Measurements from ENCODE around the gene NRL. TPM values are rescaled to one million over a fixed set of nuclear protein-coding genes. Genes with fewer than 3 reads are reported as not detected.

NRL gene
- total RNA-seq, 1 experiment from 2014 or later, result 0.87 TPM

DNA sequence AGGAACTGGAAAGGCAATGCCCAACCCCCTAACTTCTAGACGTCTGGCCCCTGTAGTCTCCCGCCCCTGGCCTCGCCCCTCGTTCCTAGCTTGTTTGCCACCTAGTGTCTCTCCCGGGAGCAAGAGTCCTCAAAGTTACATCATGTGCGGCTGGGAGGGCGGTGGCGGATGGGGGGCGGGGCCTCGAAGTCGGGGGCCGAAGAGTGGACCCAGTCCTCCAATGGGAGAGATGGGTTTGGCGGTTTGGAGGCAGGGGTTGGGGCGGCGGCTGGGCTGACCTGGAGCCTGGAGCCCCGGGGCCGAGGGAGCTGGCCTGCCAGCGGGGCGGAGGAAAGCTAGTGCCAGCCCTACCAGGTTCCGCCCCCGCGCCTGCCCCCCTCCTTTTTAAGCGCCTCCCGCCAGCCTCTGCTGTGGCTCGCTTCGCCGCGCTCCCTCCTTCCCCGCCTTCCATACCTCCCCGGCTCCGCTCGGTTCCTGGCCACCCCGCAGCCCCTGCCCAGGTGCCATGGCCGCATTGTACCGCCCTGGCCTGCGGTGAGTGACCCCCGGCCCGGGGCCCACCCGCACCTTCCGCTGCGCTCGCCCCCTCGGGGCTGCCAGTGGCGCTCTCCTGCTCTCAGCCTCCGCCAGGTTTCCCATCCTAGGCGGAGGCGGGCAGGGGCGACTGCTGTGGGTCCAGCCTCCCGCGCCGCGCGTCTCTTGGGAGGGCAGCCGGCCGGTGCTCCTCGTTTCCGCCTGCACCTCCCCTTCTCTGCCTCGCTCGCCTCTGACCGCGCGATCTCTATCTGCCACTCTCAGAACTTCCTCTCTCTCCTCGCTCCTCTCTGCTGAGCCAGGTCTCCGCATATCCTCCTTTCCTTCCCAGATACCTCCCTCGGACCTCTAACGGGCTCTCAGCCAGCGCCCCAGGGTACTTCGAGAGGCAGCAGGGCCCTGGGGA is 20.6 kb downstream of the NRL start, which contains the start of gene PCK2:
PCK2 (plus strand) TSS at position 411 of the 940 bp plus-strand sequence; CDS start at position 506, 95 bp downstream.
- Histone ChIP-seq H3K27me3 (ENCODE audit: control insufficient read depth, insufficient read depth, low read length) (no peaks in the 10 kb centered on the region; the same call in 1 of the 2 replicates), H3K36me3 (replicated peaks; ENCODE audit: control insufficient read depth, insufficient read depth, low read length) (peaks cover 24% of the 10 kb centered on the region), H3K4me3 (ENCODE audit: insufficient read depth, low read depth, low read length) (peak within 1 kb of the TSS; percentile 94)
- DNase-seq, result peak; percentile 100

DNA sequence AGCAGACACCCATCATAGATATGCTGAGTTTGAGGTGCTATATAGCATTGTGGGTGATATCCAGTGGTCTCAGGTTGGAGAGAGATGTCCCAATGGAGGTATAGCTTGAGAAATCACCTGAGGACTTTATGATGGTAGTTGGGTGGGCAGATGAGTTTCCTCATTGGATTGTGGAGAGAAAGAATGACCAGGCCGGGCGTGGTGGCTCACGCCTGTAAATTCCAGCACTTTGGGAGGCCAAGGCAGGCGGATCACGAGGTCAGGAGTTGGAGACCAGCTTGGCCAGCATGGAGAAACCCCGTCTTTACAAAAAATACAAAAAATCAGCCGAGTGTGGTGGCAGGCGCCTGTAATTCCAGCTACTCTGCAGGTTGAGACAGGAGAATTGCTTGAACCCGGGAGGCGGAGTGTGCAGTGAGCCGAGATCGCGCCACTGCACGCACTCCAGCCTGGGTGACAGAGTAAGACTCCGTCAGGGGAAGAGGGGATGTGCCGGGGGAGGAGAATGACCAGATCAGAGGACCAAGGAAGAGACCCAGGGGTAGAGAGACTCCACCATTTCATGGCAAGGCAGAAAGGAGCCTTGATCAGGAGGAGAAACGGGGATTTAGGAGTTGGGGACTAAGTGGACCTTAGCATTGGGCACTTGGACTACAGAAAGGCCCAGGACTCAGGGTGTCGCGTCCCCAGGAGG is 21.4 kb downstream of the NRL start:
- Histone ChIP-seq H3K4me3 (ENCODE audit: insufficient read depth, low read depth, low read length) (peak overlapping the region; percentile 22), H3K27me3 (ENCODE audit: control insufficient read depth, insufficient read depth, low read length) (no peaks in the 10 kb centered on the region; the same call in 1 of the 2 replicates), H3K36me3 (replicated peaks; ENCODE audit: control insufficient read depth, insufficient read depth, low read length) (peaks cover 16% of the 10 kb centered on the region)
- DNase-seq, result no peak

GRCh38 chr14:24092505-24093206 is 22.1 kb downstream of the NRL start:
- Histone ChIP-seq H3K4me3 (ENCODE audit: insufficient read depth, low read depth, low read length) (no peak overlapping the region), H3K36me3 (replicated peaks; ENCODE audit: control insufficient read depth, insufficient read depth, low read length) (peaks cover 11% of the 10 kb centered on the region), H3K27me3 (ENCODE audit: control insufficient read depth, insufficient read depth, low read length) (no peaks in the 10 kb centered on the region; the same call in 1 of the 2 replicates)
- DNase-seq, result no peak

DNA sequence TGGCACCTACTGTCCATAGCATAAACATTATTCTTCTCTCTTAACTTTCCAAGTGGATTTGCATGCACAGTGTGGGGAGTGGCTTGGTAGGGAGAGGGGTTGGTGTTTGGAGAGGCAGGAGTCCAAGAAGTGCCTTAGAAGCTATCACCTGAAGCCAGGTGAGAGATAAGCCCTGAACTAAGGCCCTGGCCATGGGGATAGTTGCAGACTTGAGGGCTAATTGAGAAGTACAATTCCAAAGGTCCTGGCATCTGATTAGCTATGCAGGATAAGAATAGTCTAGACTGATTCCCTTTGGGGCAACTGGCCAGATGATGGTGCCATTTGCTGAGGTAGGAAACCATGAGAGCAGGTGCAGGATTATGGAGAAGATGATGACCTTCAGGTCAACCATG is 22.6 kb downstream of the NRL start:
- H3K4me3 ChIP-seq (ENCODE audit: insufficient read depth, low read depth, low read length), result no peak overlapping the region
- DNase-seq, result no peak
- H3K27me3 ChIP-seq (ENCODE audit: control insufficient read depth, insufficient read depth, low read length), result no peaks in the 10 kb centered on the region; the same call in 1 of the 2 replicates
- peaks cover 11% of the 10 kb centered on the region for H3K36me3 ChIP-seq (replicated peaks; ENCODE audit: control insufficient read depth, insufficient read depth, low read length)

DNA sequence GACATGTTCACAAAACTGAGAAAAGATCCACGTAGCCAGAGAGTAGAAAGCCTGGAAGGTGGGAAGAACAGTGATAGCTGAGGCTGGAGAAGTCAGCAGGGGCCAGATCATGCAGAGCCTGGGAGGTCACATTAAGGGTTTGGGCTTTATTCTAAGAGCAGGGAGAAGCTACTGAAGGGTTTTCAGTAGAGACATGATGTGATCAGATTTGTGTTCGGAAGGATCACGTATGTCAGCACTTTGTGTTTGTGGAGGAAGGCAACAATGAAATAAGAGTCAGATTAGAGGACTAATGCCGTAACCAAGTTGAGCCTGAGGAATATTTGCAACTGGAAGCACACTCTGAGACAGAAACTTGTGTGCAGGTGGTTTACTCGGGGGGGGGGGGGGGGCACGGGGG is 24.9 kb downstream of the NRL start:
- DNase-seq, result no peak
- peaks cover 2% of the 10 kb centered on the region; the same call in 1 of the 2 replicates for H3K27me3 ChIP-seq (ENCODE audit: control insufficient read depth, insufficient read depth, low read length)
- no peak overlapping the region for H3K4me3 ChIP-seq (ENCODE audit: insufficient read depth, low read depth, low read length)
- no peaks in the 10 kb centered on the region for H3K36me3 ChIP-seq (replicated peaks; ENCODE audit: control insufficient read depth, insufficient read depth, low read length)

DNA sequence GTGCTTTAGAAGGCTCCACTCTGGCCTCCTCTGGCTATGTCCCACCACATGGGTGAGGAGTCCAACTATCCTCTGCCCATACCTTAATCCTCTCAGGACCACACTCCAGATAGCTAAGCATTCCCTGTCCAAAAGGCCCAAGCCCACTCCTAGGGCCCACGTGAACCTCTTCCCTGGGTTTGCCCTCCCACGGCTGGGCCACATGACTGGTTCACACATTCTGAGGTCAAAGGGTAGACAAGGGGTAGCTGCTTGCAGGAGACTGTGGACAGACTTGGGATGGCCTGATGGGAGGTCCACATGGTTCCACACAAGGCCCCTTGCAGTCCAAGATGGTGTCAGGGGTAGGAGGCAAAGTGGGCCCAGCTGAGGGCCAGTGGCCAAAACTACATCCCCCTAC is 26.7 kb downstream of the NRL start:
- no peak overlapping the region for H3K4me3 ChIP-seq (ENCODE audit: insufficient read depth, low read depth, low read length)
- no peaks in the 10 kb centered on the region for H3K36me3 ChIP-seq (replicated peaks; ENCODE audit: control insufficient read depth, insufficient read depth, low read length)
- peaks cover 2% of the 10 kb centered on the region; the same call in 1 of the 2 replicates for H3K27me3 ChIP-seq (ENCODE audit: control insufficient read depth, insufficient read depth, low read length)
- DNase-seq, result no peak

DNA sequence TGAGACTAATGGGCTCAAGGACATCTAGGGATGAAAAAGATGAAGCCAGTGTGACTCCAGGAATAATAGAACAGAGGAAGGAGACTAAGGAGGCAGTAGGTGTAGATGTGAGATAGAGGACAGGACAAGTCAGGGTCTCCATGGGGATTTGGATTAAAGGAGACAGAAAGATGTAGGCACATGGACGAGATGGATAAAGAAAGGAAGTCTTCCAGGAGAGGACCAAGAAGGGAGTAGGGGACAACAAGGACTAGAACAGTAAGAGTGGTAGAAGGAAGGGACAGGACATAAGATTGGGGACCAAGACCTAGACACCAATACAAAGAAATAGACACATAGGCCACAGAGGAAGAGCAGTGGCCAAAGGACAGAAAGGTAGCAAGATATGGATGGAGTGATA is 27.7 kb downstream of the NRL start:
- Histone ChIP-seq H3K36me3 (replicated peaks; ENCODE audit: control insufficient read depth, insufficient read depth, low read length) (no peaks in the 10 kb centered on the region), H3K4me3 (ENCODE audit: insufficient read depth, low read depth, low read length) (no peak overlapping the region), H3K27me3 (ENCODE audit: control insufficient read depth, insufficient read depth, low read length) (peaks cover 10% of the 10 kb centered on the region)
- no peak for DNase-seq

- Histone ChIP-seq H3K4me3 (ENCODE audit: insufficient read depth, low read depth, low read length) (no peak overlapping the region), H3K36me3 (replicated peaks; ENCODE audit: control insufficient read depth, insufficient read depth, low read length) (no peaks in the 10 kb centered on the region)
- no peak for DNase-seq
Measured at GRCh38 chr14:24086193-24086955, 28.4 kb downstream of the NRL start.

GRCh38 chr14:24085215-24085614 is 29.5 kb downstream of the NRL start:
- no peaks in the 10 kb centered on the region for H3K36me3 ChIP-seq (replicated peaks; ENCODE audit: control insufficient read depth, insufficient read depth, low read length)
- H3K4me3 ChIP-seq (ENCODE audit: insufficient read depth, low read depth, low read length), result no peak overlapping the region
- H3K27me3 ChIP-seq (ENCODE audit: control insufficient read depth, insufficient read depth, low read length), result peaks cover 19% of the 10 kb centered on the region
- no peak for DNase-seq

More at GRCh38 chr14:24086193-24086955, 28.4 kb downstream of the NRL start:
- H3K27me3 ChIP-seq (ENCODE audit: control insufficient read depth, insufficient read depth, low read length), result peaks cover 15% of the 10 kb centered on the region

- Histone ChIP-seq H3K27me3 (ENCODE audit: control insufficient read depth, insufficient read depth, low read length) (peaks cover 21% of the 10 kb centered on the region), H3K4me3 (ENCODE audit: insufficient read depth, low read depth, low read length) (no peak overlapping the region), H3K36me3 (replicated peaks; ENCODE audit: control insufficient read depth, insufficient read depth, low read length) (no peaks in the 10 kb centered on the region)
- DNase-seq, result no peak
Measured at GRCh38 chr14:24084440-24084839, 30.3 kb downstream of the NRL start.

GRCh38 chr14:24083462-24083861 is 31.3 kb downstream of the NRL start:
- peaks cover 21% of the 10 kb centered on the region for H3K27me3 ChIP-seq (ENCODE audit: control insufficient read depth, insufficient read depth, low read length)
- DNase-seq, result no peak
- H3K4me3 ChIP-seq (ENCODE audit: insufficient read depth, low read depth, low read length), result no peak overlapping the region
- H3K36me3 ChIP-seq (replicated peaks; ENCODE audit: control insufficient read depth, insufficient read depth, low read length), result no peaks in the 10 kb centered on the region

GRCh38 chr14:24082411-24083080 is 32.2 kb downstream of the NRL start:
- H3K4me3 ChIP-seq (ENCODE audit: insufficient read depth, low read depth, low read length), result no peak overlapping the region
- no peak for DNase-seq
- H3K36me3 ChIP-seq (replicated peaks; ENCODE audit: control insufficient read depth, insufficient read depth, low read length), result no peaks in the 10 kb centered on the region
- peaks cover 21% of the 10 kb centered on the region for H3K27me3 ChIP-seq (ENCODE audit: control insufficient read depth, insufficient read depth, low read length)

- Histone ChIP-seq H3K27me3 (ENCODE audit: control insufficient read depth, insufficient read depth, low read length) (peaks cover 21% of the 10 kb centered on the region), H3K36me3 (replicated peaks; ENCODE audit: control insufficient read depth, insufficient read depth, low read length) (no peaks in the 10 kb centered on the region), H3K4me3 (ENCODE audit: insufficient read depth, low read depth, low read length) (peak overlapping the region; percentile 75)
- DNase-seq, result no peak
Measured at GRCh38 chr14:24081739-24082211, 33.0 kb downstream of the NRL start.

Measured in H7 (cell line).